ENCODE results near the gene CLIP1. TPM values are rescaled to one million over a fixed set of nuclear protein-coding genes. Genes with fewer than 3 reads are reported as not detected.

The CLIP1 gene
- total and polyA plus RNA-seq, 2 of the 13 experiments (the other 11 are each of a cell fraction or from before 2014, with no cell fraction given) = 28.9 to 43.7 TPM

DNA sequence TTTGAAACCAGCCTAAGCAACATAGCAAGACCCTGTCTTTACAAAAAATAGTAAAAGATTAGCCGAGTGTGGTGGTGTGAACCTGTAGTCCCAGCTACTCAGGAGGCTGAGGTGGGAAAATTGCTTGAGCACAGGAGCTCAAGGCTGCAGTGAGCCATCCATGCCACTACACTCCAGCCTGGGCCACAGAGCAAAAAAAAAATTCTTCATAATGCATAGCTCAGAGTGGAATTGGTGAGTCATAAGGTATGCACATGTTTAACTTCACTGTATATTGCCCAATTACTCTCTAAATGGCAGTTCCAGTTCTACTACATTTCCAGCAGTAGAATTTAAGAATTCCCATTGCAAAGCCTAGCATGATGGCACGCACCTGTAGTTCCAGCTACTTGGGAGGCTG lies 26.8 kb upstream of the CLIP1 start (continued):
- TF ChIP-seq MIER2 (CRISPR knock-in tag; IDR thresholded peaks at IDR 0.05) = no peak
- peak; percentile 75 for TF ChIP-seq FOSL1 (CRISPR knock-in tag; IDR thresholded peaks at IDR 0.05; ENCODE audit: borderline replicate concordance)
- no peak for TF ChIP-seq CREB1 (IDR thresholded peaks at IDR 0.05)
- peak; percentile 29; the same call in 1 of the 2 replicates for TF ChIP-seq CREB1 (CRISPR knock-in tag; IDR thresholded peaks at IDR 0.05)
- peak; percentile 94 for TF ChIP-seq ZNF460 (CRISPR knock-in tag; IDR thresholded peaks at IDR 0.05; ENCODE audit: borderline replicate concordance)
- no peak for TF ChIP-seq JUNB (CRISPR knock-in tag; IDR thresholded peaks at IDR 0.05; ENCODE audit: borderline replicate concordance)
- no peak for TF ChIP-seq HNRNPH1 (optimal IDR thresholded peaks at IDR 0.05; ENCODE audit: low read depth, low read length)
- no peak for TF ChIP-seq WIZ (CRISPR knock-in tag; IDR thresholded peaks at IDR 0.05)
- TF ChIP-seq HNRNPLL (IDR thresholded peaks at IDR 0.05; ENCODE audit: low read depth, low read length, poor library complexity, severe bottlenecking) = no peak
- 0 out of 2 replicates have a peak, but pooled peaks have one; percentile 29 for TF ChIP-seq SALL1 (CRISPR knock-in tag; IDR thresholded peaks at IDR 0.05)
- no peak for TF ChIP-seq ZC3H4 (CRISPR knock-in tag; IDR thresholded peaks at IDR 0.05; ENCODE audit: borderline replicate concordance)
- TF ChIP-seq RARG (CRISPR knock-in tag; IDR thresholded peaks at IDR 0.05; ENCODE audit: low read depth) = no peak
- TF ChIP-seq SP140L (CRISPR knock-in tag; IDR thresholded peaks at IDR 0.05; ENCODE audit: borderline replicate concordance) = no peak
- TF ChIP-seq PITX1 (CRISPR knock-in tag; IDR thresholded peaks at IDR 0.05) = no peak
- TF ChIP-seq ZNF3 (CRISPR knock-in tag; IDR thresholded peaks at IDR 0.05) = no peak
- TF ChIP-seq ZBTB7B (CRISPR knock-in tag; IDR thresholded peaks at IDR 0.05) = no peak
- peak; percentile 42; the same call in 1 of the 2 replicates for TF ChIP-seq SAP130 (CRISPR knock-in tag; IDR thresholded peaks at IDR 0.05; ENCODE audit: low read depth)
- no peak for TF ChIP-seq ZFP36L1 (CRISPR knock-in tag; IDR thresholded peaks at IDR 0.05)
- TF ChIP-seq SNAPC2 (CRISPR knock-in tag; IDR thresholded peaks at IDR 0.05) = no peak
- TF ChIP-seq RBM22 (optimal IDR thresholded peaks at IDR 0.05; ENCODE audit: low read length) = no peak
- no peak for TF ChIP-seq PHF5A (CRISPR knock-in tag; IDR thresholded peaks at IDR 0.05; ENCODE audit: low read depth, unreplicated experiment)
- no peak for TF ChIP-seq ZFAT (CRISPR knock-in tag; conservative IDR thresholded peaks at IDR 0.05)
- TF ChIP-seq CREM (IDR thresholded peaks at IDR 0.05) = no peak
- no peak for TF ChIP-seq CREM (CRISPR knock-in tag; IDR thresholded peaks at IDR 0.05)
- TF ChIP-seq POLR2A (IDR thresholded peaks at IDR 0.05; ENCODE audit: insufficient read depth in 1 of 2, low read depth in 2 of 2, low read length in 2 of 2) = no peak
- TF ChIP-seq, protein P1, sequence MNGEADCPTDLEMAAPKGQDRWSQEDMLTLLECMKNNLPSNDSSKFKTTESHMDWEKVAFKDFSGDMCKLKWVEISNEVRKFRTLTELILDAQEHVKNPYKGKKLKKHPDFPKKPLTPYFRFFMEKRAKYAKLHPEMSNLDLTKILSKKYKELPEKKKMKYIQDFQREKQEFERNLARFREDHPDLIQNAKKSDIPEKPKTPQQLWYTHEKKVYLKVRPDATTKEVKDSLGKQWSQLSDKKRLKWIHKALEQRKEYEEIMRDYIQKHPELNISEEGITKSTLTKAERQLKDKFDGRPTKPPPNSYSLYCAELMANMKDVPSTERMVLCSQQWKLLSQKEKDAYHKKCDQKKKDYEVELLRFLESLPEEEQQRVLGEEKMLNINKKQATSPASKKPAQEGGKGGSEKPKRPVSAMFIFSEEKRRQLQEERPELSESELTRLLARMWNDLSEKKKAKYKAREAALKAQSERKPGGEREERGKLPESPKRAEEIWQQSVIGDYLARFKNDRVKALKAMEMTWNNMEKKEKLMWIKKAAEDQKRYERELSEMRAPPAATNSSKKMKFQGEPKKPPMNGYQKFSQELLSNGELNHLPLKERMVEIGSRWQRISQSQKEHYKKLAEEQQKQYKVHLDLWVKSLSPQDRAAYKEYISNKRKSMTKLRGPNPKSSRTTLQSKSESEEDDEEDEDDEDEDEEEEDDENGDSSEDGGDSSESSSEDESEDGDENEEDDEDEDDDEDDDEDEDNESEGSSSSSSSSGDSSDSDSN (CRISPR knock-in tag; IDR thresholded peaks at IDR 0.05) = no peak
- TF ChIP-seq ZMYM3 (CRISPR knock-in tag; IDR thresholded peaks at IDR 0.05) = 0 out of 2 replicates have a peak, but pooled peaks have one; percentile 19
- no peak for TF ChIP-seq HNRNPK (IDR thresholded peaks at IDR 0.05; ENCODE audit: low read depth, low read length, poor library complexity, severe bottlenecking)
- TF ChIP-seq, protein P2, sequence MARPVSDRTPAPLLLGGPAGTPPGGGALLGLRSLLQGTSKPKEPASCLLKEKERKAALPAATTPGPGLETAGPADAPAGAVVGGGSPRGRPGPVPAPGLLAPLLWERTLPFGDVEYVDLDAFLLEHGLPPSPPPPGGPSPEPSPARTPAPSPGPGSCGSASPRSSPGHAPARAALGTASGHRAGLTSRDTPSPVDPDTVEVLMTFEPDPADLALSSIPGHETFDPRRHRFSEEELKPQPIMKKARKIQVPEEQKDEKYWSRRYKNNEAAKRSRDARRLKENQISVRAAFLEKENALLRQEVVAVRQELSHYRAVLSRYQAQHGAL (CRISPR knock-in tag; IDR thresholded peaks at IDR 0.05; ENCODE audit: not compliant biosample characterization) = no peak
- TF ChIP-seq CCAR2 (optimal IDR thresholded peaks at IDR 0.05; ENCODE audit: low read depth, low read length) = no peak
- no peak for TF ChIP-seq ZBTB42 (CRISPR knock-in tag; IDR thresholded peaks at IDR 0.05)
- no peak for TF ChIP-seq ZNF468 (CRISPR knock-in tag; IDR thresholded peaks at IDR 0.05)
- no peak for TF ChIP-seq ZBTB20 (CRISPR knock-in tag; IDR thresholded peaks at IDR 0.05; ENCODE audit: borderline replicate concordance, low read depth)
